WI38 (cell line): ENCODE measurements around the gene FTSJ1.

Experiments
- H3K4me3 ChIP-seq: 2 replicates; pipeline ENCODE4 v1.5.1; 2011; ENCODE audit warnings: low read depth, mild to moderate bottlenecking, control low read depth, low read length
- CTCF ChIP-seq: IDR thresholded peaks from 2 replicates; pipeline ENCODE4 v1.5.1; 2012; ENCODE audit warnings: low read depth, mild to moderate bottlenecking, control low read depth, low read length

Gene FTSJ1

GRCh38 chrX:48472851-48473703 lies 2.9 kb upstream of the FTSJ1 start:
- H3K4me3 ChIP-seq = no peak overlapping the region
- TF ChIP-seq CTCF = no peak

DNA sequence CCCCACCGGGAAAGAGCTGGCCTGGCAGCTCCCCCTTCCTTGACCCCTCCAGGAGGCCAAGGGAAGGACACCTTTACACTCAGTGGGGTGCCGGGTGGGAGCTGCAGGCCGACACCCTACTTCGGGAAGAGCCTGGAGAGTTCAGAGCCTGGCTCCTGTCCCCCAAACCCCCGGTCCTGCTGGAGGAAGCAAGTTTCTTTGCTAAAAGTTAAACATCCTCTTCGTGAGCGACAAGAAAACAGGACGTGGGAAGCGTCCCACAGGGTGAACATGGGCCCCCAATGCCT lies 2.4 kb upstream of the FTSJ1 start:
- no peak for TF ChIP-seq CTCF
- H3K4me3 ChIP-seq = no peak overlapping the region

DNA sequence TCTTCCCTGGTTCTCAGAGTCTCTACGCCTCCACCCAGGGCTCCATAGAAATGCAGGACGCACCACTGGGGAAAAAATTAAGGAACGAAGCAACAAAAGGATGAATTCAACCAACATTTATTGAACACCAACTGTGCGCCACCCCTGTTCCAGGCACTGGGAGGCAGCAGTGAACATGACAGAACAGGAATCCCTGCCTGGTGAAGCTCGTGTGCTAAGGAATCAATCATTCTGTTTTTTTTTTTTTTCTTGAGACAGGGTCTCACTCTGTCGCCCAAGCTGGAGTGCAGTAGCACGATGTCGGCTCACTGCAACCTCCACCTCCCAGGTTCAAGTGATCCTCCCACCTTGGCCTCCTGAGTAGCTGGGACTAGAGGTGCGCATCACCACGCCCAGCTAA lies 1.9 kb upstream of the FTSJ1 start:
- peak; percentile 11; the same call in 1 of the 2 replicates for TF ChIP-seq CTCF
- no peak overlapping the region for H3K4me3 ChIP-seq

DNA sequence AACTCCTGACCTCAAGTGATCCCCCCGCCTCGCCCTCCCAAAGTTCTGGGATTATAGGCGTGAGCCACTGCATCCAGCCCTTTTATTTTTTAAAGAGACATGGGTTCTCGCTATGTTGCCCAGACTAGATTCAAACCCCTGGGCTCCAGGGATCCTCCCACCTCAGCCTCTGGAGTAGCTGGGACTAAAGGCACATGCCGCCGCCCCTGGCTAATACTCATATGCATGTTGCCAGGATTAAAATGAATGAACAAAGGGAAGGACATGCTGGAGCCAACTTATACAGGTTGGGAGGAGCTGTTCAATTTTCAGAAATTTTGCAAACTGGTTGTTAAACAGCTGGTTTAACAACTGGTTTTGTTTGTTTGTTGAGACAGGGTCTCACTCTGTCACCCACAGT lies 1.4 kb upstream of the FTSJ1 start:
- TF ChIP-seq CTCF = no peak
- H3K4me3 ChIP-seq = no peak overlapping the region

GRCh38 chrX:48475296-48475695 lies 703 bp upstream of the FTSJ1 start:
- TF ChIP-seq CTCF = no peak
- H3K4me3 ChIP-seq = peak overlapping the region; percentile 76

DNA sequence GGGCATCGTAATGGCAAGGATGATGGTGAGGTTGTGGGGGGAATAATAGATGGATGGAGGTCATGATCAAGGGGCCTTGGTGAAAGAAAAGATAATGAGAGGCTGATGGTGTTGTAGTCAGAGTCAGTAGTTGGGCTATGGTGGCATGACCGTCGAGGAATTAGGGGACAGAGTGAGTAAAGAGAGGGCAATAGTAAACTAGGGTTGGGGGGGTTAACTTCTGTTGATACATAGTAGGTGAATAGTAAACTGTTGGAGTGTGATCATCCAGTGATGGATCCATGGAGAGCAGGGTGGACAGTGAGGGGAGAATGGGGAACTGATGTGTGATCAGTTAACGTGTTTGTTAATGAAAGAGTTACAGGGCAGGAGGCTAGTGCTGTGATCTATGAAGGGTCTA lies 920 bp downstream of the FTSJ1 start:
- TF ChIP-seq CTCF = no peak
- peak overlapping the region; percentile 76 for H3K4me3 ChIP-seq

DNA sequence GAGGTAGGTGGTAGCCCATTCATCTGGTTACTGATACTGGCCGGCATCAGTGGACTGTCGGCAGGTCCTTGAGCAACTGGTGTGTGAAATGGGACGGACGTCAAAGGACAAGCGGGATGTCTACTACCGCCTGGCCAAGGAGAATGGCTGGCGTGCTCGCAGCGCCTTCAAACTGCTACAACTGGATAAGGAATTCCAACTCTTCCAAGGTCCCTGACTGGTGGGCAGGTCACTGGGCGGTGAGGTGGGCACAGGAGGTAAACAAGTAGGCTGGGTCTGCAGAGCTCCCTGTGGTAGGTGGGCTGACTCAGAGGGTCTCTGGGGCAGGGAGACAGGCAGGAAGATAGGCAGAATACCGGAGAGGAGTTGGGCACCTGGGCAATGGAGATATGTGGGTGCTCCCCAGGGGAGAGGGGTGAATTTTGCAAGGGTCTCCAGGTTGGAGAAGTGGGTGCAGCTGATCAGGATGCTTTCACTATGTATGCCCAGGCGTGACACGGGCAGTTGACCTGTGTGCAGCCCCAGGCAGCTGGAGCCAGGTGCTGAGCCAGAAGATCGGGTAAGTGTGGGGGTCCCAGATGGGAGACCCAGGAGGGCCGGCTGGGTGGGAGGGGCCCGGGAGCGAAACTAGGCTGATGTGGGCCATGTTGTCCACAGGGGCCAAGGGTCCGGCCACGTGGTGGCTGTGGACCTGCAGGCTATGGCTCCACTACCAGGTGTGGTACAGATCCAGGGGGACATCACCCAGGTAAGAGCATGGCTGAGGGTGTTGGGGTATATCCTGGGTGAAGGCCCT lies 2.2 kb downstream of the FTSJ1 start:
- TF ChIP-seq CTCF = no peak
- H3K4me3 ChIP-seq = no peak overlapping the region
